Measurements from ENCODE around the gene ARMC2.

- no peak for TF ChIP-seq TAF1 (IDR thresholded peaks at IDR 0.05; ENCODE audit: borderline replicate concordance, insufficient read depth, low read length)
- TF ChIP-seq REST (IDR thresholded peaks at IDR 0.05; ENCODE audit: insufficient read depth in 1 of 2, low read depth in 2 of 2, low read length in 2 of 2), result no peak
- TF ChIP-seq FOXP2 (optimal IDR thresholded peaks at IDR 0.05; ENCODE audit: borderline replicate concordance, extremely low read depth, extremely low read length, insufficient read depth), result no peak
- TF ChIP-seq SIN3A (IDR thresholded peaks at IDR 0.05; ENCODE audit: borderline replicate concordance, insufficient read depth, low read length), result no peak
- no peak for TF ChIP-seq POLR2AphosphoS5 (IDR thresholded peaks at IDR 0.05; ENCODE audit: low read depth, low read length)
Measured at GRCh38 chr6:108987156-108987555, 138.9 kb downstream of the ARMC2 start.
